Kidney epithelial cell (primary cell): ENCODE results near the gene ACOT7. TPM values are rescaled to one million over a fixed set of nuclear protein-coding genes. Genes with fewer than 3 reads are reported as not detected.

Experiments
- DNase-seq: peaks from one replicate; pipeline ENCODE4 v3.0.0-alpha.2; 2010; ENCODE audit warnings: low read depth
- H3K27me3 ChIP-seq: 2 replicates; pipeline ENCODE4 v1.6.0; 2011; ENCODE audit warnings: low read length; ENCODE audit not compliant: control insufficient read depth, insufficient read depth
- H3K36me3 ChIP-seq: 2 replicates; pipeline ENCODE4 v1.5.1; 2011; ENCODE audit warnings: low read length; ENCODE audit not compliant: control insufficient read depth, insufficient read depth
- H3K4me3 ChIP-seq: 2 replicates; pipeline ENCODE4 v1.5.1; 2011; ENCODE audit warnings: low read depth, mild to moderate bottlenecking, control low read depth, low read length
- total RNA-seq: library from RNA; depleted of rRNA; stranded (reverse); fragments of >200 nt; gene quantifications from 2 replicates; pipeline ENCODE4 v1.2.3, GENCODE V29; 2015
- TF ChIP-seq, protein P1 (sequence below): IDR thresholded peaks from 2 replicates; pipeline ENCODE4 v1.5.1; 2011; ENCODE audit warnings: mild to moderate bottlenecking, moderate library complexity, low read length, control low read depth, inconsistent platforms; ENCODE audit not compliant: insufficient read depth, poor library complexity, severe bottlenecking

The ACOT7 gene
- total RNA-seq, 1 donor from 2014 or later: 79.8 TPM

DNA sequence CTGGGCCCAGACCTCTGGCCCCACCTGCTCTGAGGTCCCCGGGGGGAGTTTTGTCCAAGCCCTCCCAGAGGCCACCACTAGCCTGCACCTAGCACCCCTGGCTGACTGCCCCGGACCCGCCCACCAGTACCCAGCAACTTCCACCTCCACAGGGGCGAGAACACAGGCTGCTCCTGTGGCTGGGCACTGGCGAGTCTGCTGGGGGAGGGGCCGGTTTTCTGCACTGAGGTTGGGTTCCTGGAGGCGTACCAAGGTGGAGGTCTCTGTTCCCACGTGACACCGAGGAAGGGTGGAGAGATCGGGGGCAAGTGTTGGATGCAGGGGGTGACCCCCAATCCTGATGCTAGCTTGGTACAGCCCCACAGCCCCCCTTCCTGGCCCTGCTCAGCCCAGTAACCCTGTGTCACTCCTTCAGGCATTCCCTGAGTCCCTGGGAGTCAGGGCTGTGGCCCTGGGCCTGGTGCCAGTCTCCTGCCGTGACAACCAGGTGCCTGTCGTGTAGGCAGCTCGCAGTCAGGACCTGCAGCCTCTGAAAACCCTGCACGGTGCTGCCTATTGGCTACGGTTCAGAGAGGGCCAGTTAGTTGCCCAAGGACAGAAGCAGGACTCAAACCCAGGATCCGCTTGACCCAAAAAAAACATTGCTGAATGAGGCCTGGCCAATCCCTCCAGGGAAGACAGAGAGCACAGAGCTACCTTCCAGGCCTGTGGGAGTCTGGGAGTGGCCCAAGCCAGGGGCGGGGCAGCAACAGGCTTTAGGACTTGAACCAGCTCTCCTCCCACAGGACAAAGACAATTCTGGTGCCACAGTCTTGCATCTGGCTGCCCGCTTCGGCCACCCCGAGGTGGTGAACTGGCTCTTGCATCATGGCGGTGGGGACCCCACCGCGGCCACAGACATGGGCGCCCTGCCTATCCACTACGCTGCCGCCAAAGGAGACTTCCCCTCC, 34.1 kb upstream of the ACOT7 start:
- TF ChIP-seq, protein P1, sequence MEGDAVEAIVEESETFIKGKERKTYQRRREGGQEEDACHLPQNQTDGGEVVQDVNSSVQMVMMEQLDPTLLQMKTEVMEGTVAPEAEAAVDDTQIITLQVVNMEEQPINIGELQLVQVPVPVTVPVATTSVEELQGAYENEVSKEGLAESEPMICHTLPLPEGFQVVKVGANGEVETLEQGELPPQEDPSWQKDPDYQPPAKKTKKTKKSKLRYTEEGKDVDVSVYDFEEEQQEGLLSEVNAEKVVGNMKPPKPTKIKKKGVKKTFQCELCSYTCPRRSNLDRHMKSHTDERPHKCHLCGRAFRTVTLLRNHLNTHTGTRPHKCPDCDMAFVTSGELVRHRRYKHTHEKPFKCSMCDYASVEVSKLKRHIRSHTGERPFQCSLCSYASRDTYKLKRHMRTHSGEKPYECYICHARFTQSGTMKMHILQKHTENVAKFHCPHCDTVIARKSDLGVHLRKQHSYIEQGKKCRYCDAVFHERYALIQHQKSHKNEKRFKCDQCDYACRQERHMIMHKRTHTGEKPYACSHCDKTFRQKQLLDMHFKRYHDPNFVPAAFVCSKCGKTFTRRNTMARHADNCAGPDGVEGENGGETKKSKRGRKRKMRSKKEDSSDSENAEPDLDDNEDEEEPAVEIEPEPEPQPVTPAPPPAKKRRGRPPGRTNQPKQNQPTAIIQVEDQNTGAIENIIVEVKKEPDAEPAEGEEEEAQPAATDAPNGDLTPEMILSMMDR: no peak
- Histone ChIP-seq H3K27me3 (peaks cover 55% of the 10 kb centered on the region), H3K36me3 (no peaks in the 10 kb centered on the region), H3K4me3 (no peak overlapping the region)
- no peak for DNase-seq

DNA sequence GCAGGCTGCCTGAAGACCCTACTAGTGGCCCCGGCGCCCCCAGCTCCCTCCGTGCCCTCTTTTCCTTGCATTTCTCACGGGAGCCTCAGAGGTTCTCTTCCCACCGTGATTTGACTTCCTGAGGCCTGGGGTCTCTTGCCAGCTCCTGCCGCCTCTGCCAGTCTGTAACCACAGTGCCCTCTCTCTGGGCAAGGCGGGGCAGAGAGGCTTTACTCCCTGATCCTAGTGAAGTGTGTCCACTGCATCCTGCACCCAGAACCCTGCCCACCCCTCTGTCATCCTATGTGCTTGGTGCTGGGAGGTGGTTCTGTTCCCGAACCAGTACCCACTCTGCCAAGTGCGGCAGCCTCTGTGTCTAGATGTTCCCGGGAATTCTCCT, 33.4 kb upstream of the ACOT7 start:
- H3K4me3 ChIP-seq: no peak overlapping the region
- H3K36me3 ChIP-seq: no peaks in the 10 kb centered on the region
- no peak for DNase-seq
- peaks cover 51% of the 10 kb centered on the region for H3K27me3 ChIP-seq
- TF ChIP-seq, protein P1: no peak

DNA sequence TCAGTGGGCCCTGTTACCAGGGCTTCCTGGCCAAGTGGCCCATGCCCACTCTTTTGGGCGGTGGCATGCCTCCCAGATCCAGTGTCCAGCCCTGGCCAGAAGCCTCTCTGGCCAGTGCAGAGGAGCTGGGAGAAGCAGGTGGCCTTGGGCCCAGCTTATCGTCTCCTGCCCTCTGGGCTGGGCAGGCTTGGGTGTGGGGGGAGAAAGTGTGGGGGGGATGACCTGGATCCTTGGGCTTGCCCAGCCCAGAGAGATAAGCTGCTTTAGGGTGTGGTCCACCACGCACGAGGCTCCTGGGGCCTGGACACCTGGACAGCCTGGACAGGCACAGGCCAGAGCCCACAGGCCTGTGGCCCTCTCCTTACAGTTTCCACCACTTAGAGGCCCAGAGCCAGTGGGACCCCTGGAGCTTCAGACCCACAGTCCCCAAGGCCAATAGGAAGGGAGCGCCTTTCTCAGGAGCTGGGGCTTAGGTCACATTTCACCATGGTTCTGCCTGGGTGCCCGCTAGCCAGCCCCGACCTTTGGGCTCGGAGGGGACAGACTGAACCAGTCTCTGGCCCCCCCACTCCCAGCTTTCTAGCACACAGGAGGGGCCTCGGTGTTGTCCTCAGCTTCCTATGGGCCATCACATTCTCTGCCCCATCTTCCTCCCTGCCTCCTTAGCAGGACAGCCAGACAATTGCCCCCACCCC, 32.9 kb upstream of the ACOT7 start:
- Histone ChIP-seq H3K27me3 (peaks cover 53% of the 10 kb centered on the region), H3K36me3 (no peaks in the 10 kb centered on the region), H3K4me3 (no peak overlapping the region)
- TF ChIP-seq, protein P1: no peak
- DNase-seq: no peak

DNA sequence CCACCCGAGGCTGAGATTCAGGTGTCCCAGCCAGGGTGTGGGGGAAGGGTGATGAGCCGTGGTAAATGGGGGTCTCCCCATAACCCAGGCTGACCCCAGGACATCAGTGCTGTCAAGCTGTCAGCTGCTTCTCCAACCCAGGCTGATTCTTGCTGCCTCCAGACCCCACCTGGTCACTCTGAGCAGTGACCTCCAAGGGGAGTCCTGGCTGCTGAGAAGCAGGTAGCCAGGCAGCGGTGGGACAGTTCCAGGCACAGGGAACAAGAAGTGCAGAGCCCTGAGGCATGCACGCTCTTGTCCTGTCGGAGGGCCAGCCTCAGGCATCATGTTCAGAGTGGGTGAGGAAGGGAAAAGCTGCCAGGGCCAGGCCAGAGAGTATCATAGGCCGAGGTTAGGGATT, 32.1 kb upstream of the ACOT7 start:
- no peak overlapping the region for H3K4me3 ChIP-seq
- H3K36me3 ChIP-seq: no peaks in the 10 kb centered on the region
- peaks cover 56% of the 10 kb centered on the region for H3K27me3 ChIP-seq
- TF ChIP-seq, protein P1: no peak
- DNase-seq: no peak

DNA sequence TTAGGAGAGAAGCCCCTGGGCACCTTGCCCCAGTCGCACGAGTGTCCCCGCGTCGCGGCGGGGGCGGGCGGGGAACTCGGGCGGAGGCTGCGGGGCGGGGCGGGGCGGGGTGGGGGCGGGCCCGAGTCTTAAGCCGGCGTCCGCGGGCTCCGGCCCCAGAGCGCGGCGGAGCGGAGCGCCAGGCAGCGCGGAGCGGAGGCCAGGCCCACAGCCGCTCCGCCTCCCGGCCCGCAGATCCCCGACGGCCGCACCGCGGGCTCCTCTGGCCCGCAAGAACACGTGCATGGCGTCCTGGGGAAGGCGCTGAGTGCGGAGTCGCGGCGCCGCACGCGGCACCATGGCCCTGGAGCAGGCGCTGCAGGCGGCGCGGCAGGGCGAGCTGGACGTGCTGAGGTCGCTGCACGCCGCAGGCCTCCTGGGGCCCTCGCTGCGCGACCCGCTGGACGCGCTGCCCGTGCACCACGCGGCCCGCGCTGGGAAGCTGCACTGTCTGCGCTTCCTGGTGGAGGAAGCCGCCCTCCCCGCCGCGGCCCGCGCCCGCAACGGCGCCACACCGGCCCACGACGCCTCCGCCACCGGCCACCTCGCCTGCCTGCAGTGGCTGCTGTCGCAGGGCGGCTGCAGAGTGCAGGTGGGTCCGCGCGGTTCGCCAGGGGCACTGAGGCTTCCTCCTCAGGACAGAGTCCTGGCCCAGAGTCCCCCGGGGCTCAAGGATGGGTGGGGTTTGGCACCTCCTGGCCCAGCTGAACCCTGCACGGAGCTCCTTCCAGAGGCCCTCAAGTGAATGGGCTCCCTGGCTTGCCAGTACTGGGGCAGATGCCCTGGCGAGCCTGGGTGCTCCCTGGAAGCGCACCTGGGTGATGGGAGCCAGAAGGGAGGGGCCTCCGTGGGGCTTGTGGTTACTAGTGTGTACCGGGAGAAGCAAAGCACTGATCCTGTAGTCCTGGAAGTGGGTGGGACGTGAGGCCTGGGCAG, 31.3 kb upstream of the ACOT7 start, which contains the start of gene ESPN:
Gene ESPN, plus strand, starts transcription at position 158 of the 975 bp plus-strand sequence. Its CDS starts 180 bp downstream, at position 338.
- Histone ChIP-seq H3K4me3 (no peak within 1 kb of the TSS), H3K36me3 (no peaks in the 10 kb centered on the region), H3K27me3 (peaks cover 58% of the 10 kb centered on the region)
- TF ChIP-seq, protein P1: no peak
- DNase-seq: no peak
